K562 (cell line): ENCODE data around the gene NCAPD2. TPM values are rescaled to one million over a fixed set of nuclear protein-coding genes. Genes with fewer than 3 reads are reported as not detected.

Experiments
- BACH1 ChIP-seq: fragments of 200-800 bp; sonication (Bioruptor generic); IDR thresholded peaks from 2 replicates; pipeline ENCODE4 v1.6.1; 2016; ENCODE audit warnings: missing genetic modification characterization, missing compliant biosample characterization
- BRF1 ChIP-seq: IDR thresholded peaks from 3 replicates; pipeline ENCODE4 v1.6.1; 2011; ENCODE audit warnings: borderline replicate concordance, mild to moderate bottlenecking; ENCODE audit not compliant: insufficient read length; ENCODE audit errors: extremely low read depth
- ESRRB ChIP-seq: fragments of 250-450 bp; sonication (Bioruptor Pico); IDR thresholded peaks from 2 replicates; pipeline ENCODE4 v1.5.0; 2020; ENCODE audit warnings: mild to moderate bottlenecking, moderate library complexity, borderline replicate concordance
- GTF3C2 ChIP-seq: IDR thresholded peaks from 3 replicates; pipeline ENCODE4 v1.6.1; 2011; ENCODE audit warnings: borderline replicate concordance, mild to moderate bottlenecking, moderate library complexity; ENCODE audit not compliant: insufficient read length; ENCODE audit errors: extremely low read depth
- MTF1 ChIP-seq: fragments of 250-450 bp; sonication (Bioruptor Pico); IDR thresholded peaks from 2 replicates; pipeline ENCODE4 v1.9.0; 2021; ENCODE audit warnings: moderate library complexity, mild to moderate bottlenecking, inconsistent platforms, borderline replicate concordance
- POLR2B ChIP-seq: fragments of 450-650 bp; IDR thresholded peaks from 2 replicates; pipeline ENCODE4 v1.6.1; 2018; ENCODE audit warnings: low read depth; ENCODE audit not compliant: partially characterized antibody
- RBM25 ChIP-seq: fragments of 200-400 bp; formaldehyde crosslinking; IDR thresholded peaks from 2 replicates; pipeline ENCODE4 v1.6.1; 2018; ENCODE audit warnings: low read length, low read depth, moderate library complexity; ENCODE audit not compliant: severe bottlenecking
- RCOR1 ChIP-seq, 2 experiments: IDR thresholded peaks; 2 replicates each; pipeline ENCODE4 v1.6.1; 2012; ENCODE audit warnings: low read depth in 2 of 2, low read length in 2 of 2, borderline replicate concordance in 1 of 2, improper control_type of control experiment in 1 of 2
- RNF219 ChIP-seq: fragments of 250-450 bp; sonication (Bioruptor Pico); IDR thresholded peaks from 2 replicates; pipeline ENCODE4 v1.5.0; 2022; ENCODE audit warnings: mild to moderate bottlenecking
- SMAD1 ChIP-seq: fragments of 150-350 bp; IDR thresholded peaks from 2 replicates; pipeline ENCODE4 v1.6.1; 2014; ENCODE audit warnings: low read length, low read depth; ENCODE audit not compliant: partially characterized antibody
- STAT6 ChIP-seq: sonication (generic); formaldehyde crosslinking; IDR thresholded peaks from 2 replicates; pipeline ENCODE4 v1.8.1; 2023; ENCODE audit warnings: mild to moderate bottlenecking, missing genetic modification reagents
- TAF7 ChIP-seq: fragments of 450-650 bp; IDR thresholded peaks from 2 replicates; pipeline ENCODE4 v1.6.1; 2016; ENCODE audit warnings: missing genetic modification characterization, missing compliant biosample characterization
- U2AF1 ChIP-seq: fragments of 200-400 bp; formaldehyde crosslinking; optimal IDR thresholded peaks from 2 replicates; pipeline ENCODE3; 2017; ENCODE audit warnings: mild to moderate bottlenecking, low read depth, low read length, moderate library complexity
- XRCC4 ChIP-seq: IDR thresholded peaks from one replicate; pipeline ENCODE4 v1.6.1; 2011; ENCODE audit not compliant: insufficient read depth, insufficient read length; ENCODE audit errors: extremely low read depth
- ZNF398 ChIP-seq: fragments of 250-450 bp; sonication (Bioruptor Pico); IDR thresholded peaks from 2 replicates; pipeline ENCODE4 v1.8.0; 2021; ENCODE audit warnings: moderate library complexity, mild to moderate bottlenecking, inconsistent platforms
- ZNF764 ChIP-seq: fragments of 250-450 bp; sonication (Bioruptor Pico); IDR thresholded peaks from 2 replicates; pipeline ENCODE4 v1.4.0; 2020; ENCODE audit warnings: low read depth, mild to moderate bottlenecking, moderate library complexity
- polyA plus RNA-seq, 8 experiments: library from polyadenylated mRNA; depleted of rRNA in 4 of 8; stranded (reverse) in 5 of 8; unstranded in 3 of 8; fragments of >200 nt; fragmentation: Nextera tagmentation in 2 of 8; fragmentation: Illumina TruSeq in 1 of 8; extraction: Ambion mirVana in 2 of 8; extraction: Trizol in 1 of 8; gene quantifications; 2 replicates each; pipeline versions ENCODE4 v1.2.1 to v1.2.3, GENCODE V29; 2011 to 2014; ENCODE audit warnings: inconsistent platforms in 1 of 8, missing spikeins in 1 of 8
- total RNA-seq, 7 experiments: library from RNA; depleted of rRNA in 6 of 7; stranded (reverse); fragments of >200 nt in 6 of 7; fragmentation: Illumina TruSeq in 2 of 7; extraction: Trizol in 2 of 7; gene quantifications; 2 replicates each; pipeline versions ENCODE4 v1.2.1 to v1.2.3, GENCODE V29; 2011 to 2021; ENCODE audit warnings: low replicate concordance in 1 of 7

The NCAPD2 gene
- total and polyA plus RNA-seq, 9 of the 15 experiments (the other 6 are each of a cell fraction or from before 2014, with no cell fraction given) = 16.9 to 93.7 (median 68.3) TPM

- TF ChIP-seq ESRRB (no peak), RCOR1 (IDR thresholded peaks at IDR 0.05; ENCODE audit: borderline replicate concordance in 1 of 2, low read depth in 2 of 2, low read length in 2 of 2) (peak in 1 of 2 experiments; percentile 54; a peak in 1 of 4 replicates), U2AF1 (no peak), RNF219 (CRISPR knock-in tag) (no peak), ZNF764 (CRISPR knock-in tag) (no peak), TAF7 (no peak), MTF1 (CRISPR knock-in tag) (no peak), POLR2B (no peak), STAT6 (no peak), SMAD1 (no peak), XRCC4 (no peak), RBM25 (no peak), GTF3C2 (no peak), BACH1 (tag) (no peak), ZNF398 (CRISPR knock-in tag) (no peak), BRF1 (no peak)
Measured at GRCh38 chr12:6534945-6535696, 41.2 kb downstream of the NCAPD2 start (continued).
